Cardiac muscle cell (in vitro differentiated cells and primary cell): ENCODE results near the gene IVL. TPM values are rescaled to one million over a fixed set of nuclear protein-coding genes. Genes with fewer than 3 reads are reported as not detected.

ENCODE experiments used
- DNase-seq, 2 donors: peaks; one replicate each; pipeline versions ENCODE4 v3.0.0 to v3.0.0-alpha.2; 2010 to 2017; ENCODE audit warnings: low read depth in 1 of 2, low spot score in 1 of 2
- H3K27ac ChIP-seq: fragments of 200-600 bp; sonication (generic); 2 replicates; pipeline ENCODE4 v1.5.1; 2016
- H3K27me3 ChIP-seq: fragments of 200-600 bp; sonication (generic); 2 replicates; pipeline ENCODE4 v1.6.0; 2016; ENCODE audit warnings: control low read depth
- H3K36me3 ChIP-seq: fragments of 200-600 bp; sonication (generic); 2 replicates; pipeline ENCODE4 v1.5.1; 2016; ENCODE audit warnings: control low read depth
- H3K4me1 ChIP-seq: fragments of 200-600 bp; sonication (generic); 2 replicates; pipeline ENCODE4 v1.8.1; 2017; ENCODE audit warnings: low read depth, mild to moderate bottlenecking, mixed run types
- H3K4me3 ChIP-seq: fragments of 200-600 bp; sonication (generic); 2 replicates; pipeline ENCODE4 v1.5.1; 2016; ENCODE audit warnings: mild to moderate bottlenecking
- H3K9me3 ChIP-seq: fragments of 200-600 bp; sonication (generic); 2 replicates; pipeline ENCODE4 v1.5.1; 2017; ENCODE audit warnings: low read depth, mild to moderate bottlenecking, control low read depth
- CTCF ChIP-seq: IDR thresholded peaks from 2 replicates; pipeline ENCODE4 v1.5.1; 2012; ENCODE audit warnings: low read depth, mild to moderate bottlenecking, low read length
- polyA plus RNA-seq: library from polyadenylated mRNA; unstranded; fragments of >200 nt; fragmentation: Nextera tagmentation; extraction: Ambion mirVana; gene quantifications from 2 replicates; pipeline ENCODE4 v1.2.1, GENCODE V29; 2016
- total RNA-seq: library from RNA; depleted of rRNA; stranded (reverse); fragments of >200 nt; gene quantifications from 2 replicates; pipeline ENCODE4 v1.2.3, GENCODE V29; 2016

The IVL gene
- total and polyA plus RNA-seq, 2 experiments from 2014 or later, result not detected

- Histone ChIP-seq H3K27me3 (no peaks in the 10 kb centered on the region), H3K36me3 (no peaks in the 10 kb centered on the region), H3K27ac (no peak overlapping the region), H3K9me3 (no peaks in the 10 kb centered on the region), H3K4me1 (no peaks in the 10 kb centered on the region), H3K4me3 (no peak overlapping the region)
- no peak for DNase-seq
- no peak for TF ChIP-seq CTCF
These were observed 42.0 kb upstream of the IVL start for GRCh38 chr1:152866321-152866720.

GRCh38 chr1:152869808-152870419, 38.4 kb upstream of the IVL start:
- Histone ChIP-seq H3K4me3 (no peak overlapping the region), H3K4me1 (no peaks in the 10 kb centered on the region), H3K9me3 (no peaks in the 10 kb centered on the region), H3K27ac (no peak overlapping the region), H3K36me3 (no peaks in the 10 kb centered on the region), H3K27me3 (no peaks in the 10 kb centered on the region)
- peak; percentile 70 to 73 for DNase-seq
- TF ChIP-seq CTCF, result peak; percentile 83

GRCh38 chr1:152870831-152871730, 37.3 kb upstream of the IVL start:
- Histone ChIP-seq H3K36me3 (no peaks in the 10 kb centered on the region), H3K4me1 (no peaks in the 10 kb centered on the region), H3K27ac (no peak overlapping the region), H3K9me3 (no peaks in the 10 kb centered on the region), H3K4me3 (no peak overlapping the region), H3K27me3 (no peaks in the 10 kb centered on the region)
- DNase-seq, result peak; percentile 4 to 25
- peak; percentile 18 for TF ChIP-seq CTCF

GRCh38 chr1:152871731-152872126, 36.6 kb upstream of the IVL start:
- no peaks in the 10 kb centered on the region for H3K27me3 ChIP-seq
- TF ChIP-seq CTCF, result no peak
- no peaks in the 10 kb centered on the region for H3K4me1 ChIP-seq
- H3K4me3 ChIP-seq, result no peak overlapping the region
- no peak for DNase-seq
- no peaks in the 10 kb centered on the region for H3K36me3 ChIP-seq
- H3K27ac ChIP-seq, result no peak overlapping the region
- H3K9me3 ChIP-seq, result no peaks in the 10 kb centered on the region

- no peaks in the 10 kb centered on the region for H3K36me3 ChIP-seq
- no peak overlapping the region for H3K27ac ChIP-seq
- H3K9me3 ChIP-seq, result no peaks in the 10 kb centered on the region
- H3K4me3 ChIP-seq, result no peak overlapping the region
- TF ChIP-seq CTCF, result no peak
- no peaks in the 10 kb centered on the region for H3K4me1 ChIP-seq
- no peaks in the 10 kb centered on the region for H3K27me3 ChIP-seq
- no peak for DNase-seq
These were observed 34.9 kb upstream of the IVL start for GRCh38 chr1:152873495-152873894.
